ENCODE measurements around the gene TMPRSS11E. TPM values are rescaled to one million over a fixed set of nuclear protein-coding genes. Genes with fewer than 3 reads are reported as not detected.
"Not testable (repeated sequence)": the region's sequence is repeated elsewhere in the genome, so short reads cannot be mapped to it uniquely, and the experiment has no call there.

The TMPRSS11E gene
- total RNA-seq, 2 donors from 2014 or later: 0.11 TPM; not detected in 1

DNA sequence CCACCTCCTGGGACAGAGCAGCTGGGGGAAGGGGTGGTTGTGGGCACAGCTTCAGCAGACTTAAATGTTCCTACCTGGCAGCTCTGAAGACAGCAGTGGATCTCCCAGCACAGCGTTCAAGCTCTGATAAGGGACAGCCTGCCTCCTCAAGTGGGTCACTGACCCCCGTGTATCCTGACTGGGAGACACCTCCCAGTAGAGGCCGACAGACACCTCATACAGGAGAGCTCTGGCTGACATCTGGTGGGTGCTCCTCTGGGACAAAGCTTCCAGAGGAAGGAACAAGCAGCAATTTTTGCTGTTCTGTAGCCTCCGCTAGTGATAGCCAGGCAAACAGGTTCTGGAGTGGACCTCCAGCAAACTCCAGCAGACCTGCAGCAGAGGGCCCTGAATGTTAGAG, 56.2 kb downstream of the TMPRSS11E start:
- DNase-seq (ENCODE audit: low spot score in 2 of 2); ATAC-seq; H3K27ac Mint-ChIP-seq: not testable (repeated sequence)
- peaks cover 7 to 11% of the 10 kb centered on the region in 2 donors for H3K9me3 Mint-ChIP-seq
- peaks cover 6 to 10% of the 10 kb centered on the region in 2 donors for H3K36me3 Mint-ChIP-seq

DNA sequence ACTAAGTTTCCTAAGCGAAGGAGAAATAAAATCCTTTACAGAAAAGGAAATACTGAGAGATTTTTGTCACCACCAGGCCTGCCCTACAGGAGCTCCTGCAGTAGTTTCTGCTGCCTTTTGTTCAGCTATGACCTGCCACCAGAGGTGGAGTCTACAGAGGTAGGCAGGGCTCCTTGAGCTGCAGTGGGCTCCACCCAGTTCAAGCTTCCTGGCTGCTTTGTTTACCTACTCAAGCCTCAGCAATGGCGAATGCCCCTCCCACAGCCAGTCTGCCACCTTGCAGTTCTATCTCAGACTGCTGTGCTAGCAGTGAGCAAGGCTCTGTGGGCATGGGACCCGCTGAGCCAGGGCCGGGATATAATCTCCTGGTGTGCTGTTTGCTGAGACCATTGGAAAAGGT, 57.6 kb downstream of the TMPRSS11E start:
- Mint-ChIP-seq H3K36me3 (peaks cover 6 to 10% of the 10 kb centered on the region in 2 donors), H3K9me3 (peaks cover 7 to 11% of the 10 kb centered on the region in 2 donors)
- H3K27ac Mint-ChIP-seq; ATAC-seq; DNase-seq (ENCODE audit: low spot score in 2 of 2): not testable (repeated sequence)

- ATAC-seq; H3K27ac Mint-ChIP-seq; DNase-seq (ENCODE audit: low spot score in 2 of 2): not testable (repeated sequence)
- Mint-ChIP-seq H3K9me3 (peaks cover 7 to 11% of the 10 kb centered on the region in 2 donors), H3K36me3 (peaks cover 6 to 10% of the 10 kb centered on the region in 2 donors)
Measured at GRCh38 chr4:68505452-68505851, 58.2 kb downstream of the TMPRSS11E start.

GRCh38 chr4:68518889-68519288, 71.6 kb downstream of the TMPRSS11E start:
- no peaks in the 10 kb centered on the region for H3K36me3 Mint-ChIP-seq
- DNase-seq (ENCODE audit: low spot score in 2 of 2): no peak
- no peaks in the 10 kb centered on the region for H3K9me3 Mint-ChIP-seq
- no peak overlapping the region for H3K27ac Mint-ChIP-seq
- ATAC-seq: no peak

DNA sequence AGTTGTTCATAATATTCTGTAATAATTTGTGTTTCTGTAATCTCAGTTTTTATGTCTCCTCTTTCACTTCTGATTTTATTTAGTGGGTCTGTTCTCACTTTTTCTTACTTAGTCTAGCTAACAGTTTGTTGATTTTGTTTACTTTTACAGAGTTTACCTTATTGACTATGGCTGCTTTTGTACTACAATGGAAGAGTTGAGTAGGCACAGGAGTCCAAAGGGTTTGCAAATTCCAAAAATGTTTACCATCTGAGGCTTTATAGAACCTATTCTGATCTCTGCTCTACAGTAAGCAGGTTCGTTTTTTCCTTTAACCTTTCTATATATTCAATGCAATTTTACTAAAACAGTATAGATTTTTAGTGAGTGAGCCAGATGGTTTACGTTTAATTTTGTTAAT, 73.7 kb downstream of the TMPRSS11E start:
- no peak overlapping the region for H3K27ac Mint-ChIP-seq
- H3K9me3 Mint-ChIP-seq: no peaks in the 10 kb centered on the region
- no peak for ATAC-seq
- no peaks in the 10 kb centered on the region for H3K36me3 Mint-ChIP-seq
- DNase-seq (ENCODE audit: low spot score in 2 of 2): no peak

DNA sequence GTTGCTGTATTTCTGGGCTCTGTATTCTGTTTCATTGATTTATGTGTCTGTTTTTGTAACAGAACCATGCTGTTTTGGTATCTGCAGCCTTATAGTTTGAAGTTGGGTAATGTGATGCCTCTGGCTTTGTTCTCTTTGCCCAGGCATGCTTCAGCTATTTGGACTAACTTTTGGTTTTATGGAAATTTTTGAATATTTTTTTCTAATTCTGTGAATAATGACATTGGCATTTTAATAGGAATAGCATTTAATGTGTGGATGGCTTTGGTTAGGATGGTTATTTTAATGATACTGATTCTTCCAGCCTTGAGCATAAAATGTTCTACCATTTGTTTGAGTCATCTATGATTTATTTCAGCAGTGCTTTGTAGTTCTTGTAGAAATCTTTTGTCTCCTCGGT, 75.0 kb downstream of the TMPRSS11E start:
- H3K36me3 Mint-ChIP-seq; DNase-seq (ENCODE audit: low spot score in 2 of 2); H3K9me3 Mint-ChIP-seq; ATAC-seq; H3K27ac Mint-ChIP-seq: not testable (repeated sequence)

- DNase-seq (ENCODE audit: low spot score in 2 of 2) (no peak), ATAC-seq (no peak)
- Mint-ChIP-seq H3K9me3 (peaks cover 10 to 13% of the 10 kb centered on the region in 2 donors), H3K36me3 (peaks cover 0 to 11% of the 10 kb centered on the region in 2 donors), H3K27ac (no peak overlapping the region)
Measured at GRCh38 chr4:68535974-68536373, 88.7 kb downstream of the TMPRSS11E start.

DNA sequence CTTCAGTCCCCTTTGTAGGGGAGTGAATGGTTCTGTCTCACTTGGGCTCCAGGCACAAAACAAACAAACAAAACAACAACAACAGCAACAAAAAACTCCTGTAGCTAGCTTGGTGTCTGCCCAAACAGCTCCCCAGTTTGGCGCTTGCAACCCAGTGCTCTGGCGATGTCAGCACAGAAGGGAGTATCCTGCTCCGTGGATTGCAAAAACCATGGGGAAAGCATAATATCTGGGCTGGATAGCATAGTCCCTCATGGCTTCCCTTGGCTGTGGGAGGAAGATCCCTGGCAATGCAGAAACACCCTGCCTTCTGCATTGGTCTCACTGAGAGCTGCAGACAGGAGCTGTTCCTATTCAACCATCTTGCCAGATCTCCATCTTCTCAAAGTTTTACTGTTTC, 89.1 kb downstream of the TMPRSS11E start:
- DNase-seq (ENCODE audit: low spot score in 2 of 2) (no peak), ATAC-seq (no peak)
- H3K27ac Mint-ChIP-seq: no peak overlapping the region
- peaks cover 0 to 11% of the 10 kb centered on the region in 2 donors for H3K36me3 Mint-ChIP-seq
- H3K9me3 Mint-ChIP-seq: peaks cover 10 to 11% of the 10 kb centered on the region in 2 donors

DNA sequence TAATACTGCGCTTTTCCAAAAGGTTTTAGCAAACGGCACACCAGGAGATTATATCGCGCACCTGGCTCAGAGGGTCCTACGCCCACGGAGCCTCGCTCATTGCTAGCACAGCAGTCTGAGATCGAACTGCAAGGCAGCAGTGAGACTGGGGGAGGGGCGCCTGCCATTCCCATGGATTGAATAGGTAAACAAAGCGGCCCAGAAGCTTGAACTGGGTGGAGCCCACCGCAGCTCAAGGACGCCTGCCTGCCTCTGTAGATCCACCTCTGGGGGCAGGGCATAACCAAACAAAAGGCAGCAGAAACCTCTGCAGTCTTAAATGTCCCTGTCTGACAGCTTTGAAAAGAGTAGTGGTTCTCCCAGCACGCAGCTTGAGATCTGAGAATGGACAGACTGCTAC, 95.5 kb downstream of the TMPRSS11E start:
- ATAC-seq; DNase-seq (ENCODE audit: low spot score in 2 of 2); H3K9me3 Mint-ChIP-seq; H3K27ac Mint-ChIP-seq: not testable (repeated sequence)
- H3K36me3 Mint-ChIP-seq: peaks cover 0 to 16% of the 10 kb centered on the region in 2 donors

Other genes starting within 250 kb of the TMPRSS11E start
- not detected for gene TMPRSS11B, start 201.8 kb upstream of the TMPRSS11E start, total RNA-seq
- gene YTHDC1, start 97.4 kb upstream of the TMPRSS11E start, total RNA-seq: 10 to 100 TPM; 83.2 to 87.3 TPM
- not detected for gene UGT2B17, start 128.9 kb downstream of the TMPRSS11E start, total RNA-seq
- gene UGT2B15, start 223.2 kb downstream of the TMPRSS11E start, total RNA-seq: not detected

Measured in activated naive CD4-positive, alpha-beta T cell treated with anti-CD3 and anti-CD28 coated beads, Interleukin-2, amount 50 U/mL, for 72 hours (primary cell).